Skeletal muscle tissue (tissue), 4 donors: Measurements from ENCODE around the gene ANO10. TPM values are rescaled to one million over a fixed set of nuclear protein-coding genes. Genes with fewer than 3 reads are reported as not detected.

ENCODE experiments used
- H3K27ac ChIP-seq: one replicate; pipeline ENCODE4 v1.7.0; 2013; ENCODE audit warnings: mild to moderate bottlenecking, low read depth, low read length, inconsistent platforms
- H3K27me3 ChIP-seq, 3 donors: one replicate each; pipeline ENCODE4 v1.7.0; 2013; ENCODE audit warnings: low read length in 3 of 3; ENCODE audit not compliant: control insufficient read depth in 3 of 3, insufficient read depth in 3 of 3
- H3K36me3 ChIP-seq, 3 donors: one replicate each; pipeline ENCODE4 v1.7.0; 2013; ENCODE audit warnings: low read length in 3 of 3; ENCODE audit not compliant: control insufficient read depth in 3 of 3, insufficient read depth in 3 of 3
- H3K4me1 ChIP-seq, 3 donors: one replicate each; pipeline ENCODE4 v1.7.0; 2013; ENCODE audit warnings: low read length in 3 of 3, mild to moderate bottlenecking in 3 of 3; ENCODE audit not compliant: control insufficient read depth in 3 of 3, insufficient read depth in 3 of 3
- H3K4me3 ChIP-seq, 3 donors: one replicate each; pipeline ENCODE4 v1.7.0; 2013; ENCODE audit warnings: low read length in 3 of 3
- H3K9ac ChIP-seq, 3 donors: one replicate each; pipeline ENCODE4 v1.7.0; 2013; ENCODE audit warnings: low read length in 3 of 3, mild to moderate bottlenecking in 3 of 3, moderate library complexity in 2 of 3, low read depth in 1 of 3
- H3K9me3 ChIP-seq, 3 donors: one replicate each; pipeline ENCODE4 v1.7.0; 2013; ENCODE audit warnings: low read length in 3 of 3; ENCODE audit not compliant: control insufficient read depth in 3 of 3
- total RNA-seq: library from RNA; depleted of rRNA; stranded (reverse); fragments of >200 nt; gene quantifications from one replicate; pipeline ENCODE4 v1.2.3, GENCODE V29; 2014
- donor health status: Osteomylitis.

Gene ANO10
- total RNA-seq, 1 donor from 2014 or later, result 25.1 TPM

GRCh38 chr3:43436507-43437140 is 185.2 kb downstream of the ANO10 start:
- H3K4me1 ChIP-seq, result no peaks in the 10 kb centered on the region
- H3K27ac ChIP-seq, result no peak overlapping the region
- no peaks in the 10 kb centered on the region for H3K36me3 ChIP-seq
- H3K9ac ChIP-seq, result no peak overlapping the region
- H3K9me3 ChIP-seq, result no peaks in the 10 kb centered on the region
- no peaks in the 10 kb centered on the region for H3K27me3 ChIP-seq
- H3K4me3 ChIP-seq, result no peak overlapping the region

GRCh38 chr3:43435706-43436105 is 186.1 kb downstream of the ANO10 start:
- Histone ChIP-seq H3K27me3 (no peaks in the 10 kb centered on the region), H3K4me1 (no peaks in the 10 kb centered on the region), H3K9ac (no peak overlapping the region), H3K27ac (no peak overlapping the region), H3K4me3 (no peak overlapping the region), H3K9me3 (no peaks in the 10 kb centered on the region), H3K36me3 (no peaks in the 10 kb centered on the region)

DNA sequence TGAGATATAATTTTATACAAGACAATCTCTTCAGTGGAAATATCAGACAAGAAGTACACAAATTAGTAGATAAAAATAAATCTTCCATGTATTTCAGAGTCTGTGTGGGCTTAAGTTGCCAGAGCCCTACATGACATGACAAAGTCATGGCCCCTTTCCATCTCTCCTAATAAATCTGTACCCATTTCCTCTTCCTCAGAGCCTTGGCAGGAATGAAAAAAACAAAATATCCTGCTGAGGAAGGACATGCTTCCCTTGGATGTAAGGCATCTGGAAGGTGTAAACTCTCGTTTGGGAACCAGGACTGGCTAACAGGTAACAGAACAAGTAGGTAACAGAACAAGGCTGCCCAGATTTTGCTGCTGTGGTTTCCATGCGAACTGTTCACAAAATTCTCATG is 187.4 kb downstream of the ANO10 start:
- Histone ChIP-seq H3K4me3 (no peak overlapping the region), H3K9me3 (no peaks in the 10 kb centered on the region), H3K4me1 (no peaks in the 10 kb centered on the region), H3K27ac (no peak overlapping the region), H3K36me3 (no peaks in the 10 kb centered on the region), H3K9ac (no peak overlapping the region), H3K27me3 (no peaks in the 10 kb centered on the region)

- no peaks in the 10 kb centered on the region for H3K27me3 ChIP-seq
- H3K27ac ChIP-seq, result no peak overlapping the region
- no peak overlapping the region for H3K9ac ChIP-seq
- H3K4me3 ChIP-seq, result no peak overlapping the region
- H3K4me1 ChIP-seq, result no peaks in the 10 kb centered on the region
- H3K9me3 ChIP-seq, result no peaks in the 10 kb centered on the region
- no peaks in the 10 kb centered on the region for H3K36me3 ChIP-seq
Measured at GRCh38 chr3:43432462-43432861, 189.3 kb downstream of the ANO10 start.

GRCh38 chr3:43426388-43426787 is 195.4 kb downstream of the ANO10 start:
- H3K9me3 ChIP-seq, result no peaks in the 10 kb centered on the region
- H3K4me3 ChIP-seq, result peak overlapping the region in 1 of 3 donors; percentile 15
- peak overlapping the region; percentile 66 for H3K27ac ChIP-seq
- H3K9ac ChIP-seq, result peak overlapping the region; percentile 24 to 76 (median 63)
- H3K4me1 ChIP-seq, result peaks cover 14 to 21% (median 17%) of the 10 kb centered on the region in 3 donors
- no peaks in the 10 kb centered on the region for H3K27me3 ChIP-seq
- no peaks in the 10 kb centered on the region for H3K36me3 ChIP-seq

DNA sequence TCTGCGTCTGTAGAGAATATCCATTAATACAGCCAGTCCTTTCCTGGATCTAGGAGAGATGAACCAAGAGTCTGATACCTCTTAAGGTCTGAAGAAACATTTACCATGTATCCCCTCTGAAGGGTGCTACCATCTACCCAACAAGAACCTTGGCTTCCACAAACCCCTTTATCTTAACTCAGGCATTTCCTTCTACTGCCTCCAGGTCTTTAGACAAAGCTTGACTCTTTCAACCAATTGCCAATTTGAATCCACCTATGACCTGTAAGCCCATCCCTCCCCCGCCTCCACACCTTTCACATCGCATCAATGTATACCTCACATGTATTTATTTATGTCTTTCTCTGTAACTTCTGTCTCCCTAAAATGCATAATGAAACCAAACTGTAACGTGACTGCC is 196.0 kb downstream of the ANO10 start:
- Histone ChIP-seq H3K27me3 (no peaks in the 10 kb centered on the region), H3K4me3 (peak overlapping the region in 1 of 3 donors; percentile 15), H3K9me3 (no peaks in the 10 kb centered on the region), H3K27ac (peak overlapping the region; percentile 66), H3K4me1 (peaks cover 14 to 21% (median 17%) of the 10 kb centered on the region in 3 donors), H3K9ac (peak overlapping the region in 2 of 3 donors; percentile 63 to 76), H3K36me3 (no peaks in the 10 kb centered on the region)

GRCh38 chr3:43423639-43424038 is 198.2 kb downstream of the ANO10 start:
- H3K4me1 ChIP-seq, result peaks cover 18 to 23% (median 21%) of the 10 kb centered on the region in 3 donors
- H3K36me3 ChIP-seq, result no peaks in the 10 kb centered on the region
- no peaks in the 10 kb centered on the region for H3K9me3 ChIP-seq
- no peak overlapping the region for H3K4me3 ChIP-seq
- no peaks in the 10 kb centered on the region for H3K27me3 ChIP-seq
- H3K9ac ChIP-seq, result no peak overlapping the region
- peak overlapping the region; percentile 34 for H3K27ac ChIP-seq

DNA sequence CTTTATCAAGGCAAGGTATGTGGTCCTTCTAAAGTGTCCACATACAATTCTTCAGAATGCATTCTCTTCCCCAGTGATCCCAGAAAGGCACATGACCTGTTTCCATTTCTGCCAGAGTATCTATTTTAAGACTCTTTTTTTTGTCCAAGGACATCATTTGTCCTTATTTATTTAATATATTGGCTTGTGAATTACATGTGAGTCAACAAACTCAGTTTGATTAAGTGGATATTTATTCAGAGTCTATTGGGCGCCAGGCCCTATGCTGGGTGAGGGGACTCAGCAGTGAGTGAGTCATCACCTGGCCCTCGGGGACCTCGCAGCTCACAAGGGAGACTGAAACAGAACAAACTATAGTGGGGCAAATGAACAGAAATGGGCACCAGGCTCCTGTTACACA is 198.7 kb downstream of the ANO10 start:
- H3K4me3 ChIP-seq, result no peak overlapping the region
- peaks cover 19 to 23% (median 21%) of the 10 kb centered on the region in 3 donors for H3K4me1 ChIP-seq
- peak overlapping the region; percentile 34 for H3K27ac ChIP-seq

GRCh38 chr3:43418601-43419272 is 203.1 kb downstream of the ANO10 start:
- Histone ChIP-seq H3K9ac (no peak overlapping the region), H3K27me3 (no peaks in the 10 kb centered on the region), H3K36me3 (no peaks in the 10 kb centered on the region), H3K27ac (peak overlapping the region; percentile 31), H3K4me1 (peaks cover 9 to 13% (median 10%) of the 10 kb centered on the region in 3 donors), H3K9me3 (no peaks in the 10 kb centered on the region), H3K4me3 (no peak overlapping the region)

More for the DNA sequence above, 198.7 kb downstream of the ANO10 start:
- Histone ChIP-seq H3K9ac (no peak overlapping the region), H3K36me3 (no peaks in the 10 kb centered on the region), H3K27me3 (no peaks in the 10 kb centered on the region), H3K9me3 (no peaks in the 10 kb centered on the region)

DNA sequence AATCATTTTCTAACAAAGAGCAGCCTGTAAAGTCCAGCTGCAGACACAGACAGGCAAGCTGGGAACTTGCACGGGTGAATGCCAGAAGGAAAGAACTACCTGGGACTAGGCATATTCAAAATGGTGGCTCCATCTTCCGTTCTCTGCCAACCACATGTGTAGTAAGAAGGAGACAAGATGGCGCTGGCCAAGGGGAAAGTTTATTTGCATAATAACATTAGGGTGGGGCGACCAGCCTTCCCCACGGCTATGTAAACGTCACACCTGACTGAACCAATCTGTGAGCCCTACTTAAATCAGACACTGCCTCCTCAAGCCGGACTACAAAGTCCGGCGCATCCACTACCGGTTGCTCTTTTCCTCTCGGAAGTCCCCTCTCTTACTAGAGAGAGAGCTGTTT is 204.7 kb downstream of the ANO10 start:
- H3K4me3 ChIP-seq, result no peak overlapping the region
- no peak overlapping the region for H3K9ac ChIP-seq
- H3K4me1 ChIP-seq, result peaks cover 2 to 14% (median 4%) of the 10 kb centered on the region in 3 donors
- H3K27me3 ChIP-seq, result no peaks in the 10 kb centered on the region
- no peaks in the 10 kb centered on the region for H3K36me3 ChIP-seq
- no peak overlapping the region for H3K27ac ChIP-seq
- no peaks in the 10 kb centered on the region for H3K9me3 ChIP-seq
